ENCODE results near the gene TIMP1. TPM values are rescaled to one million over a fixed set of nuclear protein-coding genes. Genes with fewer than 3 reads are reported as not detected.
A peak's percentile ranks its signal among the peaks of the same experiment; 100 is the strongest.

TIMP1 gene
- total RNA-seq, 1 donor = 331 TPM

GRCh38 chrX:47611926-47612325 is 29.7 kb downstream of the TIMP1 start:
- TF ChIP-seq CTCF (IDR thresholded peaks at IDR 0.05; ENCODE audit: insufficient read depth, low read depth, low read length) = no peak
- DNase-seq (ENCODE audit: low read depth) = no peak
- no peak overlapping the region for H3K4me3 ChIP-seq (ENCODE audit: low read depth, low read length)

GRCh38 chrX:47612418-47612817 is 30.2 kb downstream of the TIMP1 start:
- H3K4me3 ChIP-seq (ENCODE audit: low read depth, low read length) = no peak overlapping the region
- DNase-seq (ENCODE audit: low read depth) = no peak
- no peak for TF ChIP-seq CTCF (IDR thresholded peaks at IDR 0.05; ENCODE audit: insufficient read depth, low read depth, low read length)

- no peak overlapping the region for H3K4me3 ChIP-seq (ENCODE audit: low read depth, low read length)
- DNase-seq (ENCODE audit: low read depth) = no peak
- TF ChIP-seq CTCF (IDR thresholded peaks at IDR 0.05; ENCODE audit: insufficient read depth, low read depth, low read length) = no peak
Measured at GRCh38 chrX:47613082-47613481, 30.8 kb downstream of the TIMP1 start.

GRCh38 chrX:47614618-47615017 is 32.4 kb downstream of the TIMP1 start:
- no peak overlapping the region for H3K4me3 ChIP-seq (ENCODE audit: low read depth, low read length)
- no peak for TF ChIP-seq CTCF (IDR thresholded peaks at IDR 0.05; ENCODE audit: insufficient read depth, low read depth, low read length)
- no peak for DNase-seq (ENCODE audit: low read depth)

GRCh38 chrX:47618923-47619485 is 36.8 kb downstream of the TIMP1 start:
- no peak for DNase-seq (ENCODE audit: low read depth)
- no peak for TF ChIP-seq CTCF (IDR thresholded peaks at IDR 0.05; ENCODE audit: insufficient read depth, low read depth, low read length)
- no peak overlapping the region for H3K4me3 ChIP-seq (ENCODE audit: low read depth, low read length)

- DNase-seq (ENCODE audit: low read depth) = peak; percentile 79
- TF ChIP-seq CTCF (IDR thresholded peaks at IDR 0.05; ENCODE audit: insufficient read depth, low read depth, low read length) = no peak
- H3K4me3 ChIP-seq (ENCODE audit: low read depth, low read length) = peak within 1 kb of the TSS; percentile 46
Measured at GRCh38 chrX:47619486-47620302, 37.5 kb downstream of the TIMP1 start, which contains the start of gene SYN1. Gene SYN1 (minus strand): TSS chrX:47619857. CDS start chrX:47619728, 129 bp downstream.
